ENCODE results near the gene TEX14.

Gene TEX14

DNA sequence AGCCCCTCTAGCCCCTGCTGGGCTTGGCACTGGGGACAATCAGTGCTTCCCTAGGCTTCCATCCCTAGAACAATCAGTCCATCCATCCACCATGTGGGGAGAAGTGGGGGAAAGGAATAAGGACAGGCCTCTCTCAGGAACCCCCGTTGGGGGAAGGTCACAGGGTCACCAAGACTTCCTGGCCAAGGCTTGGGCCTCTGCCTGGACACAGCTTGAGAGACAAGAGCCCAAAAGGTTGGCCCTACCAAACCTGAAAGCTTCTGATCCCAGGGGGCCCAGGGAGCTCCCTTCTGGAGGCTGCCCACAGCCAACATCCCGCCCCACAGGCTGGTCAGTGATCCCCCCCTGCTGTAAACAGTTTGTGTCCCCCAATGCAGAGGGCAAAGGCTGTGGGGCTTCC is 161.2 kb downstream of the TEX14 start:
- TF ChIP-seq, protein P1, sequence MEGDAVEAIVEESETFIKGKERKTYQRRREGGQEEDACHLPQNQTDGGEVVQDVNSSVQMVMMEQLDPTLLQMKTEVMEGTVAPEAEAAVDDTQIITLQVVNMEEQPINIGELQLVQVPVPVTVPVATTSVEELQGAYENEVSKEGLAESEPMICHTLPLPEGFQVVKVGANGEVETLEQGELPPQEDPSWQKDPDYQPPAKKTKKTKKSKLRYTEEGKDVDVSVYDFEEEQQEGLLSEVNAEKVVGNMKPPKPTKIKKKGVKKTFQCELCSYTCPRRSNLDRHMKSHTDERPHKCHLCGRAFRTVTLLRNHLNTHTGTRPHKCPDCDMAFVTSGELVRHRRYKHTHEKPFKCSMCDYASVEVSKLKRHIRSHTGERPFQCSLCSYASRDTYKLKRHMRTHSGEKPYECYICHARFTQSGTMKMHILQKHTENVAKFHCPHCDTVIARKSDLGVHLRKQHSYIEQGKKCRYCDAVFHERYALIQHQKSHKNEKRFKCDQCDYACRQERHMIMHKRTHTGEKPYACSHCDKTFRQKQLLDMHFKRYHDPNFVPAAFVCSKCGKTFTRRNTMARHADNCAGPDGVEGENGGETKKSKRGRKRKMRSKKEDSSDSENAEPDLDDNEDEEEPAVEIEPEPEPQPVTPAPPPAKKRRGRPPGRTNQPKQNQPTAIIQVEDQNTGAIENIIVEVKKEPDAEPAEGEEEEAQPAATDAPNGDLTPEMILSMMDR (IDR thresholded peaks at IDR 0.05; ENCODE audit: borderline replicate concordance, control extremely low read depth, extremely low read depth, insufficient read depth, missing control alignments): no peak
- in situ Hi-C loops (cut with MboI; ENCODE audit: low sequenced_read_pairs, unreplicated experiment): no loop called here
- no peak for DNase-seq (ENCODE audit: low spot score)

DNA sequence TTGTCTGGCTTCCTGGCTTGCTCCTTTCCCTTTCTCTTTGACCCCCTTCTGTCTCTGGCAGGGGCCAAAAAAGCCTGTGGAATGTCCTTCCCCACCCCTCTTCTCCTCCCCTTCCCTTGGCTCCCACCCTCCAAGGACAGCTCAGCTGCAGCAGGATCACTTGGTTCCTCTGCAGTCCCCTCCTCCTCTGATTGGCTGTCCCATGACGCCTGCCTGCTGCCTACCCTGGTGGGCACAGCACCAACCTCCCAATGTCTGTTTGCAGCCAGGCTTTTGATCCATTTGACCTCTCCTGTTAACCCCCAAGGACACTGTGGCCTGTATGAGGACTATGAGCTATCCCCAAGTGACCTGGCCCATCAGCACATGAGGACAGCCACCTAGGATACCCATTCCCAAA is 162.6 kb downstream of the TEX14 start:
- no peak for DNase-seq (ENCODE audit: low spot score)
- TF ChIP-seq, protein P1 (IDR thresholded peaks at IDR 0.05; ENCODE audit: borderline replicate concordance, control extremely low read depth, extremely low read depth, insufficient read depth, missing control alignments): no peak
- in situ Hi-C loops (cut with MboI; ENCODE audit: low sequenced_read_pairs, unreplicated experiment): no loop called here

DNA sequence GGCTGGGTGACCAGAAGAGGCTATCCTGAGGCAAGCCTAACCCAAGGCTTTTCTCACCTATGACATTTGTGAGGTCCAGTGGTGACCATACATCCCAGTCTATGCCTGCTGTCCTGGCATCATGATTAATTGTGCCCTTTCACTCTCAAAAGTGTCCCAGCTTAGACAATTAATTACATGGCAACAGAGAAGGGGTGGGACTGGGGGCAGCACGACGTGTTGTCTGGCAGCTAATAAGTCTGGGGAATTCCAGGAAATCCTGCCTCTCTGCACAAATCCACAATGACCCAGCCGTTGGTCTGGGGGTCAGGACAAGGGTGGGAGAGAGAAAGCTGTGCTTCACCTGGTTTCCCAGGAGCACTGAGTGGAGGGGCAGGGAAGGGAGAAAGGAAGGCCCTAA is 163.4 kb downstream of the TEX14 start:
- in situ Hi-C loops (cut with MboI; ENCODE audit: low sequenced_read_pairs, unreplicated experiment): no loop called here
- TF ChIP-seq, protein P1 (IDR thresholded peaks at IDR 0.05; ENCODE audit: borderline replicate concordance, control extremely low read depth, extremely low read depth, insufficient read depth, missing control alignments): no peak
- no peak for DNase-seq (ENCODE audit: low spot score)

DNA sequence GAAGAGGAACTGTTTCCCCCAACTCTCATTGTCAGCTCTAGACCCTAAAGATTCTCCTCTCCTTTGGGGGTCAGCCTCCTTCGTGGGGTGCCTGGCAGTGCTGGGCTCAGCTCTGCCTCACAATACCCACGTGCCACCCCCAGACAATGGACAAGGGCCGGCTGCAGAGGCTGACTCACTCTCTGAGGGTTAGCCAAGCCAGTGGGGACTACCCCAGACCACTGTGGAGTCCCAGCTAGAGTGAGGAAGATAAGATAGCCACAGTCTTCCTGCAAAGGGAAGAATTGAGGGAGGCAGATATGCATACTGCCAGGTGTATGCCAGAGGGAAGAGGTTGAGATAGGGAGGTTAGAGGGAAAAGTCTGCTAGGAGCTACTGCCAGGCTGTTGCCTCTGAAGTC is 163.9 kb downstream of the TEX14 start:
- in situ Hi-C loops (cut with MboI; ENCODE audit: low sequenced_read_pairs, unreplicated experiment): no loop called here
- DNase-seq (ENCODE audit: low spot score): no peak
- TF ChIP-seq, protein P1 (IDR thresholded peaks at IDR 0.05; ENCODE audit: borderline replicate concordance, control extremely low read depth, extremely low read depth, insufficient read depth, missing control alignments): no peak

DNA sequence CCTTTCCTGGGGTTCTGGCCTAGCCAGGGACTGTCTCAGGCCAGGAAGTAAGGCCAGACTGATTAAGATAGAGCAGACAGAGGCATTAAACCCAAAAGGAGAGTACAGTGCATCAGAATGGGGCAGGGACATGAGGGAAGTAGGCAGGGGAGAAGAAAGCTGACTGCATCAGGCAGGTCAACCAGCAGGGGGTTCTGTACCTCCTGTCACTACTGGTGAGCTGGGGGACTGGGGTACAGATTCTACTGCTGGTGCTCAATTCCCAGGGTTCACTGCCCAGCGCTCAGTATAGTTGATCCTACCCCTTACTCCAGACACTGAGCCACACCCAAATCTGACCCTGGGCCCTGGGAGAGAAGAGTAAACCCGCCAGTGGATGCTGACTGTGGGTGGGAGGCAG is 164.5 kb downstream of the TEX14 start:
- TF ChIP-seq, protein P1 (IDR thresholded peaks at IDR 0.05; ENCODE audit: borderline replicate concordance, control extremely low read depth, extremely low read depth, insufficient read depth, missing control alignments): no peak
- DNase-seq (ENCODE audit: low spot score): no peak
- in situ Hi-C loops (cut with MboI; ENCODE audit: low sequenced_read_pairs, unreplicated experiment): no loop called here

DNA sequence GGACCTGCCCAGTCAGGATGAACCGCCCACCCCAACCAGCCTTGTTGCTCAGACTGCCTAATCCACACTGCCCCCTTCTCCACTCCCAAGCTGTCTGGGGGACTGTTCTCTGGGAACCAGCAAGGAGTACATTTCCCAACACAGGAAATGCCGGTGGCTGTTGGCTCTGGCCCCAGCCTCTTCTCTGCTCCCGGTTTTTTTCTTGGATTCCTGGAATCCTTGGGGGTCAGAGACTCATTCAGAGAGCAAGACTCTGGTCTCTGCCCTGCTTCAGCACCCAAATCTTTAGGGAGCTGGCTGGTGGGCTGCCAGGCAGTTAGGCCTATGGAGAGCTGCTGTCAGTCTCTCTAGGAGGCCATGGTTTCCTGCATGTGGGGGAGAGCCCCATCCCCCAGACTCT is 166.6 kb downstream of the TEX14 start:
- DNase-seq (ENCODE audit: low spot score): no peak
- TF ChIP-seq, protein P1 (IDR thresholded peaks at IDR 0.05; ENCODE audit: borderline replicate concordance, control extremely low read depth, extremely low read depth, insufficient read depth, missing control alignments): no peak
- in situ Hi-C loops (cut with MboI; ENCODE audit: low sequenced_read_pairs, unreplicated experiment): no loop called here

DNA sequence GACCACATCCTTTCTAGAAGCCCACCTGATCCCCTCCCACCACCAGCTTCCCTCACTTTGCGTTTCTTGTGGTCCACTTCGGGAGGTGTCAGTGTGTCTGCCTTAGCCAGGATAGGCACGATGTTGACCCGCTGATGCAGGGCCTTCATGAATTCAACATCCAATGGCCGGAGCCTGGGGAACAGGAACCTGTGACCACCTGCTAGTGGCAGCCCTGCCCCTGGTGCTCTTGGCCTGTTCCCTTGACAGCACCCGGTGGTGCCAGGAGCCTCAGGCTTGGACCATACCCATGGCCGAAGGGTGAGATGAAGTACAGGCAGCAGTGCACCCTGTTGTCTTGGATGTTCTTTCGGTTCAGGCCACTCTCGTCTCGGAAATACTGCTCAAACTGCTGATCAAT is 170.2 kb downstream of the TEX14 start:
- no peak for DNase-seq (ENCODE audit: low spot score)
- in situ Hi-C loops (cut with MboI; ENCODE audit: low sequenced_read_pairs, unreplicated experiment): no loop called here

More for the DNA sequence above, 170.2 kb downstream of the TEX14 start:
- TF ChIP-seq, protein P1 (IDR thresholded peaks at IDR 0.05; ENCODE audit: borderline replicate concordance, control extremely low read depth, extremely low read depth, insufficient read depth, missing control alignments): no peak

Measured in GM13976 (cell line).